ENCODE data around the gene PHF12.
A peak's percentile ranks its signal among the peaks of the same experiment; 100 is the strongest.
"Not testable (repeated sequence)": the region's sequence is repeated elsewhere in the genome, so short reads cannot be mapped to it uniquely, and the experiment has no call there.

The PHF12 gene

GRCh38 chr17:28879886-28880571 lies 71.3 kb downstream of the PHF12 start:
- in situ Hi-C loops (cut with HindIII; ENCODE audit: low pct_ligation_motif_present, low pct_unique_long_range_greater_than_20kb, low sequenced_read_pairs), result no loop called here
- DNase-seq, result no peak

- in situ Hi-C loops (cut with HindIII; ENCODE audit: low pct_ligation_motif_present, low pct_unique_long_range_greater_than_20kb, low sequenced_read_pairs), result no loop called here
- peak; percentile 64 for DNase-seq
Observed at GRCh38 chr17:28878981-28879380, 72.3 kb downstream of the PHF12 start.

- in situ Hi-C loops (cut with HindIII; ENCODE audit: low pct_ligation_motif_present, low pct_unique_long_range_greater_than_20kb, low sequenced_read_pairs), result no loop called here
Observed at GRCh38 chr17:28878158-28878910, 73.0 kb downstream of the PHF12 start.

GRCh38 chr17:28877150-28877711 lies 74.1 kb downstream of the PHF12 start:
- DNase-seq; in situ Hi-C loops (cut with HindIII; ENCODE audit: low pct_ligation_motif_present, low pct_unique_long_range_greater_than_20kb, low sequenced_read_pairs): not testable (repeated sequence)

More at GRCh38 chr17:28878158-28878910, 73.0 kb downstream of the PHF12 start:
- DNase-seq, result no peak

GRCh38 chr17:28875848-28876550 lies 75.3 kb downstream of the PHF12 start:
- in situ Hi-C loops (cut with HindIII; ENCODE audit: low pct_ligation_motif_present, low pct_unique_long_range_greater_than_20kb, low sequenced_read_pairs), result no loop called here

GRCh38 chr17:28874750-28875149 lies 76.6 kb downstream of the PHF12 start:
- in situ Hi-C loops (cut with HindIII; ENCODE audit: low pct_ligation_motif_present, low pct_unique_long_range_greater_than_20kb, low sequenced_read_pairs), result no loop called here
- no peak for DNase-seq

More at GRCh38 chr17:28875848-28876550, 75.3 kb downstream of the PHF12 start:
- DNase-seq, result no peak

- no peak for DNase-seq
- in situ Hi-C loops (cut with HindIII; ENCODE audit: low pct_ligation_motif_present, low pct_unique_long_range_greater_than_20kb, low sequenced_read_pairs), result no loop called here
Observed at GRCh38 chr17:28873839-28874238, 77.5 kb downstream of the PHF12 start.

- DNase-seq, result no peak
- in situ Hi-C loops (cut with HindIII; ENCODE audit: low pct_ligation_motif_present, low pct_unique_long_range_greater_than_20kb, low sequenced_read_pairs), result no loop called here
Observed at GRCh38 chr17:28871056-28871579, 80.2 kb downstream of the PHF12 start.

- in situ Hi-C loops (cut with HindIII; ENCODE audit: low pct_ligation_motif_present, low pct_unique_long_range_greater_than_20kb, low sequenced_read_pairs), result loop anchor here (5.0 kb wide), 1 partner anchor 35 kb away; no protein-coding TSS in a partner anchor
- no peak for DNase-seq
Observed at GRCh38 chr17:28867276-28867675, 84.0 kb downstream of the PHF12 start.

GRCh38 chr17:28865946-28866752 lies 85.2 kb downstream of the PHF12 start:
- in situ Hi-C loops (cut with HindIII; ENCODE audit: low pct_ligation_motif_present, low pct_unique_long_range_greater_than_20kb, low sequenced_read_pairs), result loop anchor here (5.0 kb wide), 1 partner anchor 34 kb away; no protein-coding TSS in a partner anchor
- no peak for DNase-seq

GRCh38 chr17:28864991-28865849 lies 86.1 kb downstream of the PHF12 start:
- in situ Hi-C loops (cut with HindIII; ENCODE audit: low pct_ligation_motif_present, low pct_unique_long_range_greater_than_20kb, low sequenced_read_pairs), result loop anchor here (5.0 kb wide), 1 partner anchor 33 kb away; no protein-coding TSS in a partner anchor
- no peak for DNase-seq

- in situ Hi-C loops (cut with HindIII; ENCODE audit: low pct_ligation_motif_present, low pct_unique_long_range_greater_than_20kb, low sequenced_read_pairs), result no loop called here
- no peak for DNase-seq
Observed at GRCh38 chr17:28863953-28864352, 87.4 kb downstream of the PHF12 start.

- in situ Hi-C loops (cut with HindIII; ENCODE audit: low pct_ligation_motif_present, low pct_unique_long_range_greater_than_20kb, low sequenced_read_pairs), result no loop called here
- no peak for DNase-seq
Observed at GRCh38 chr17:28862561-28862960, 88.8 kb downstream of the PHF12 start.

GRCh38 chr17:28861393-28862203 lies 89.7 kb downstream of the PHF12 start:
- in situ Hi-C loops (cut with HindIII; ENCODE audit: low pct_ligation_motif_present, low pct_unique_long_range_greater_than_20kb, low sequenced_read_pairs), result no loop called here
- DNase-seq, result no peak

GRCh38 chr17:28860363-28860808 lies 90.9 kb downstream of the PHF12 start:
- in situ Hi-C loops (cut with HindIII; ENCODE audit: low pct_ligation_motif_present, low pct_unique_long_range_greater_than_20kb, low sequenced_read_pairs), result no loop called here
- no peak for DNase-seq

- in situ Hi-C loops (cut with HindIII; ENCODE audit: low pct_ligation_motif_present, low pct_unique_long_range_greater_than_20kb, low sequenced_read_pairs), result no loop called here
Observed at GRCh38 chr17:28858801-28859355, 92.4 kb downstream of the PHF12 start.

More at GRCh38 chr17:28858801-28859355, 92.4 kb downstream of the PHF12 start:
- DNase-seq, result no peak
